Ammon's horn (tissue), 1 donor: Measurements from ENCODE around the gene ZNF521.

Experiments
- DNase-seq: peaks from one replicate; pipeline ENCODE4 v3.0.0-alpha.2; 2016; ENCODE audit warnings: low spot score

Gene ZNF521

DNA sequence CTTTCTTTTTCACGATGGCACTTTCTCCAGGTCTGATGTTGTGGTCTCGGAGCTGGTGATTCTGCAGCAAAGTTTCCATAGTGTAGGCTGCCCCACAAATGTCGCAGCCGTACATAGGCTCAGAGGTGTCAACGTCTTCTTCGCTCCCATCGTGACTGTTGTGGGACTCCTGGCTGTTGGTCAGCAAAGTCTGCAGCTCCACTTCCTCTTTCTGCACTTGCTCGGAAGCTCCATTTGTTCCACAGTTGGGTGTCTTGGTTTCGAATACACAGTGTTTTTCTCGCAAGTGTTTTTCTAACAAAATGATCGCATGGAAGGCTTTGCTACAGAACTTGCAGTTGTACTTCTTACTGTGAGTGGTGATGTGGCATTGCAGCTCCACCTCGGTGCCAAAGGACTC is 126.8 kb downstream of the ZNF521 start:
- DNase-seq: no peak

DNA sequence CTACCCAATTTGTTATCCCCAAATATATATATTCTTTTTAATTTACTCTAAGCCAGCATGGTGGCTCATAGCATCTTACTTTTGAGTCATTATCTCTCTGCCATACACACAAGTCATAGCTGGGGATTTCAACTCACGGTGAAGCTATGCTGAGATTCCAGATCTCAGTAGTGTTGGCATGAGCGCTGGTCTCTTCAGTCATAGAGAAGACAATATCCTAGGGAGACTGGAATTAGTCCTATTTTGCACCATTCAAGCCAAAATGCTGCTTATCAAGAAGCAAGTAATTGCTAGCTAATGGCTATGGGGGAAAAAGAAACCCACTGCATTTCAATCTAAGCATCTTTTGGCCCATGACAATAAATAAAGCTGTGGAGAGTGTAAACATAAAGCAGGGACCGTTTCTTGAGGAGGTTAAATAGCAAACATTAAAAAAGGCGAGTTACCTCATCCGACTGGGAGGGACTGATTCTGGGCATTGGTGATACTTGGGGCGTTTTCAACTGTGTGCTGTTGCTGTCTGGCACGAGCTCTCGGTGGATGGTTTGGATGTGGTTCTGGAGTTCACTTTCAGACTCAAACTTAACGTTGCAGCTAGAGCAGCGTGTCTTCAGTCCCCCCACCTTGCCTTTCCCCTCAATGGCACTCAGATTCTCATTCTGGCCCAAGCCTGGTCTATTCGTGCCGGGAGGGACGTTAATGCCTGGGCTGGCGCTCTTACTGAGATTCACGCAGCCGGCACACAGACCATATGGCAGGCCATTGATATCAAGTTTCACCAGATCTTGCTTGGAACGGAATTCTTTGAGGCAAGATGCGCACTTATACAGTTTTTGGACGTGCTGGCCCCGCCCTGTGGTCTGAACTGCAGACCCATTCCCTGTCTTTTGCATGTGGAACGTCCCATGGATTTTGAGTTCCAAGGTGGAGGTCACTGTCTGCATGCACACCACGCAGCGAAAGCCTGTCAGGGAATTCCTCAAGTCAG is 127.8 kb downstream of the ZNF521 start:
- DNase-seq: no peak

DNA sequence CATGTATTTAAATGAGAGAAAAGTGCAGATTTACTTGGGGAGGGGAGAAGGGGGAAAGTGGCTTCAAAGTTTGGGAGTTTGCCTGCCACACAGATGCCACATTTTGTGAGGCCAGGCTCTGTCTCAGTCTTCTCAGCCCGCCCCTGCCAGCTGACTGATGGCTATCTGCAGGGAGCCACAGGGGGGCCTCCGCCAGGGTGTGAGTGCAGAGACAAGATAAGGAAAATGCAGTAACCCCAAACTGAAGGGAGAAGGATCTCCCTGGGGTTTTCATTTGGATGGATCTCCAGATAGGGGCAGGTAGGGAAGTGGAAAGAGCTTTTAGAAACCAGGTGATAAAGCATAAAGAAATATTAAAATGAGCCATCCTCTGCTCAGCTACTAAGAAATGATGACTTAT is 128.8 kb downstream of the ZNF521 start:
- DNase-seq: no peak

DNA sequence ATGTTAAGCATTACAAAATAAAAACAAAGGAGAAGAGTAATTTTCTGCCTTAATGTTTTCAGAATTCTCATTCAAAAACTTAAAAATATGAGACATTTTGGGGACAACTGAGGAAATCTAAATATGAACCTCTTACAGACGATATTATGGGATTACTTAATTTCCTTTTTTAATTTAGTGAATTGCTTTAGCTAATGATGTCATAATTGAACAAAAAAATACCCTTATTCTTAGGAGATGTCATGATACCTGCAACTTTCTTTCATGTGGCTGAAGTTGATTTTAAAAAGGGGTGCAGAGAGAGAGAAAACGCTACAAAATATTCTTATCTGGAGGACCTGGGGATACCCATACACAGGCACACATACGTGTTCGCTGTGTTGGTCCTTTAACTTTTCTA is 129.3 kb downstream of the ZNF521 start:
- no peak for DNase-seq

DNA sequence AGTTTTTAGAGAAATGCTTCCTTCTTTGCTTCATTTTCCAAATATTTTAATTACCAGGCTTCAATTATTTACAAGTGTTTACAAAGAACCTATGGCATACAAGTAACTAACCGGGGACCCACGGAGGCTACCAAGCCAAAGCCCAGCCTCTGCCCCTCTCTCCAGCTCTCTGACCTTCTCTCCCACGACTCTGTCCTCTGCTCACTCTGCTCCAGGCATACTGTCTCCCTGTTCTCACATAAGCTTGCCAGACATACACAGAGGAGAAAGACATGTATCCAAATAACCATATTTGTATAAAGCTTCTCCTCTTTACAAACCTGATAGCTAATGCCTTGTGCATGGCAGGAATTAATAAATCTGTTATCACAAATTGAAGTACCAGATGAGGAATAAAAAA is 141.3 kb downstream of the ZNF521 start:
- no peak for DNase-seq

DNA sequence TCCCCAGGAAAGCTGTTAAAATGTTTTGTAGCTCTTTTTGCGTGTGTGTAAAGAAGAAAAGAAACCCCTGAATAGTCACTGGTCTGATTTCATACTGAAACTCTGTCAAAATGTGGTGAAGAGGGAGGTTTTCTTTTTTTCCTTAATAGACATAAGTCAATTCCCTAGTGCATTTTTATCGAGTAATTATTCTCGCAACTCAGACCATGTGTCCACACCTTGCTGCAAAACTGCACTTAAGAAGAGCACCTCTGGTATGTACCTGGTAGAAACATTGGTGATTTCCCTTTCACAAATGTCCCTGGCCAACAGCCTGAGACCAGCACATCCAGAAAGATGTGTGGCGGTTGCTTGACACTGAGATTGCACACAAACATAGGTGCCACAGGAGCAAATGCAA is 159.9 kb downstream of the ZNF521 start:
- DNase-seq: no peak

DNA sequence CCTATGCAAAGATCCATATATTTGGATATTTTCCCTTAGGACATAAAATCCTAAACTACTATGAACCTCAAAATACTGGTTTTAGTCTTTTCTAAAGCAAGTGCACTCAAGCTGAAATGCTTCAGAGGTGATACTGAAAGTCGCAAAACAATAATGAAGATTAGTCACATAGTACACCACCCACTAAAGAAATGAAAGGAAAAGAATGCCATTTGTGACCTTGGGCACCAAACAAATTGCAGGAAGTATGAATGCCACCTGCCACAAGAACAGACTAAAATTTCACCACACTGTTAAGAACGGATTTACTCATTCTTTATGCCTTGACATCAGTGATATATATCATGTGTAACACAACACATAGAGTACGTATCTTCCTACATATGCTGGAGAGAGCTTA is 161.5 kb downstream of the ZNF521 start:
- no peak for DNase-seq

DNA sequence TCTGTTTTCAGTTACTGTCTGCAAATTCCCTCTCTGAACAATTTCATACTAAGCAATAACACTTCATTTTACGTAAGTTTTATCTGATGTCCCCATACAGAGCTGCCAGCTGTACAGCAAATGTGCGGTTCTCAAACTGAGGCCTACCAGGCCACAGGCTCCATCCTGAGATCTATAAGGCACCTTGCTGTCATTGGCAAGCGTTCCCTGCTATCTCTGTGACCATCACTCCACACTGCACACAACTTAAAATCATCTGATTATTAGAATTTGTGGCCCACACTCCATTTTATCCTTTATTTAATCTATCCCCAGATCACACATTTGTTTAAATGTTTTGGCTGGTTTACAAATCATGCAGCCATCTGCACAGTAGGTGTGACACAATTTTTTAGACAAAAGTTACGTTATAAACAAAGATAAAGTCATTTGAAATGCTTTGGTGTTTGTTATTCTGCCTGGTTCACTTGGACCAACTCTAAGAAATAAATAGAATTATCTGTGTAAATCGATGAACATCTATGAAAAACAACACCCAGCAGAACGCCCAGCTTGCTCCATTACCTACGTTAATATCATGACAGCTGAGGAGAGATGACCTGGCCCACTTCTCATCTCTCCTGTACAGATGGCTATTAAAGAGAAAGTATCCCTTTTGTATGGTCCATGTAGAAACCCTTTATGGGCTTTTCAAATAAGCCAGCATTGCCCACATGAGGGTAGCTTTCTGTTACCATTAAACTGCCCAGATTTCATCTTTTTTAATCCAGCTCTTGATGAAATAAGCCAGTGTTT is 162.4 kb downstream of the ZNF521 start:
- DNase-seq: no peak

DNA sequence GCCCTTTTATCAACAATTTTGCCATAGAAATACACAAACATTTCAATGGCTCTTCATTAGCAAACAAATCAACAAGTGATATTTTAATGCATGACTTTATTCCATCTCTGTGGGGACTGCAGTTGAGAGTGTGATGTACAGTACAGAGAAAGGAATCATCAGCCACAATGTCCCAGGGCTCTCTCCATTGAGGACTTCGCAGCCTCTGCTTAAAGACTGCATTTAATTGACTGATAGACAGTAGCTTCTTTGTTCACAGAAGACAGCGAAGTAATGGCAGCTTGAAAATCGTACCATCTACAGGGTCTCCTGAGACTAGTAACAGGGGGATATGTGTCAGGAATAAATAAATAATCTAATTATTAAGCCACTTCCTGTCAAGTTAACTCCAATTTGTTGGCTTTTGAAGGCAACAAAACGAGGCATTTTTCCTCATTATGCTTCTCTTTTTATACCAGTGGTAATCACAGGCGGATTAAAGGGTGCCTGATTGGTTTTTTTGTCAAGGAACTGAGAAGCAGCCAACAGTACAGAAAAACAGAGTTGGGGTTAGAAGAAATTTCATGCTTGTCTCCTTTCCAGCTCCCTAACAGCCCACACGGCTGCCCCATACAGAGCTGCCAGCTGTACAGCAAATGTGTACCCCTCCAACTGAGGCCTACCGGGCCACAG is 164.3 kb downstream of the ZNF521 start:
- DNase-seq: peak; percentile 8

DNA sequence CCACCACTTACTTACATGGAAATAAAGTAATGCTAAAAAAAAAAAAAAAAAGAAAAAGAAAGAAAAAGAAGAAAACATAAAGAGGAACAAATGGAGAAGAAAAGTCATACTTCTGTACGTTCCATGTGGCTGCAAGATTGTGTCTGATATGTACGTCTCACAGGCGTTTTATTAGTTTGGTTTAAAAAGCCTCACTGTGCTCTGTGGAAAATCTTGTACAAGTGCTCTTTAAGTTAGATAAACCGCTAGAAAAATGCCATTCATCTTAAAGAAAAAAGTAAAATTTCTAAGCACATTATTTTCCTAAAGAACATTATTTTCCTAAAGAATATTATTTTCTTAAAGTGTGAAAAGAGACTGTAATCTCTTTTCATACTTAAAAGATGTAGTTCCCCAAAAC is 165.1 kb downstream of the ZNF521 start:
- no peak for DNase-seq

DNA sequence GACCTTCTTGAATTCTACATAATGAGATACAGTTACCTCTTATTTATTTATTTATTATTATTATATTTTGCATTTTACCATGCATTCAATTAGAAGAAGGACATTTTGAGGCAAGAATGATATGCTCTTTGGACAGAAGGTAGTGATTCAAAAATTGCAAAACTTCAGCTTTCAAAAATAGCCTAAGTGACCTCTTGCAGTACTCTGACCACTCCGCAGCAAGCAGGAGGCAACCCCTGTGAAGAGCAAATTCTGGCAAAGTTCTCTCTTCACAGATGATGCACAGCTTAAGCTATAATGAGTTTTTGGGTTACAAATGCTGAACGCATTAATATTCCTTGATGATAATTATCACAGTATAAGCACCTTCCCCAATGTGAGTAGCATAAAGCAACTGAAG is 170.0 kb downstream of the ZNF521 start:
- DNase-seq: no peak

DNA sequence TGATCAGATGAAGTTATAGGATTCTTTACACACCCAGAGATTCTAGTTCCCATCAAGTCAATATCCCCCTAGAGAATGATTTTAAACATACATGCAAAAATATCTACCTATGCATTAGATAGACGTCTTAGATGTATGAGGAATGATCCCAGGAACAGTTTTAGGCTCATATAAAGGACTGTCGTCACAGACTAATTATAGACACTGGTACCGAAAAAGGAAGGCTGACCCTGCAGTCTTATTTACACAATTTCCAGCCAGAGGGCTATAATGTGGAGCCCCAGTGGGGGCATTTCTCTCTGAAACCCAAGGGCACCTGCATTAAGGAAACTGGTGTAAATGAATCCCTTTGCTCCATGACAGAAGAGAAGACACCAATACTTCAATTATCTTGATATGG is 170.4 kb downstream of the ZNF521 start:
- no peak for DNase-seq

DNA sequence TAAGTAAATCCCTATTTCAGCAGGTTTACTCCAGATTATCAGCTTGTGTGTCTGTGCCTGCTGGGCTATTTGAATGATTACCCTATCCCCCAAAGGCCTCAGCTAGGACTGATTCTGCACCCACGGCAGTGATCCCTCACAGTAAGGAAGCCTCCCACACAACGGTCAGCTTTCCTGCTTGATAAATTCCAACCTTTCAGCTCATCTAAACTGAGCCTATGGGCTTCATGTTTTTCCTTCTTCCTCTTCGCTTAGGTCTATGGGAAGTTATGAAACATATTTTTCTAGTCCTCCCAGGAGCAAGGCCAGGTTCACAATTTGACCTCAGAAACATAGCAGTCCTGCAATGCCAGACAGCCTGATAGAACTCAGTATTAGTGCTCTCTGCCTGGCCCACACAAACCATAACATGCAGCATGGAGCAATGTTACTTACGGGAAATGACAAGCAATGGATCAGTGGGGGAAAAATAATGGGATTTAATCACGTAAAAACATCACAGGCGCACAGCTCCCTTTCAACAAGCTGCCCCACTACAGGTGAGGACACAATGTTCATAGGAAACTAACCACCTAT is 170.9 kb downstream of the ZNF521 start:
- DNase-seq: no peak

DNA sequence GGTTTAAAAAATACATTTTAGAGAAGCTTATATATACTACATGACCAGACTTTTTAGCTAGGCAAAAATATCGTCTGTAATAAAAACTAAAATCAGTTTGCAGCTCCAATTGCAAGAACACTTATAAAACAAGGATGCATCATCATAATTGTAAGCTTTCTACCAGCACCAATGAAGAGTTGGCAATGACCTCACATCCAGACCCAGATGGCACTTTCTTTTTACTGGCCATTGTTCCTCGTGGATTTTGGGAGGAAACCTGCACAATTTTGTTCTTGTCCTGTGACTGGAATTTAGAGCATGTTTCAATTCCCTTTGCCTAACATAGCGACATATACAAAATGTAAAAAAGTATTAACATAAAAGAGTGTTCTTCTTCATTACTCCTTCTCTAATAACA is 174.3 kb downstream of the ZNF521 start:
- DNase-seq: no peak

DNA sequence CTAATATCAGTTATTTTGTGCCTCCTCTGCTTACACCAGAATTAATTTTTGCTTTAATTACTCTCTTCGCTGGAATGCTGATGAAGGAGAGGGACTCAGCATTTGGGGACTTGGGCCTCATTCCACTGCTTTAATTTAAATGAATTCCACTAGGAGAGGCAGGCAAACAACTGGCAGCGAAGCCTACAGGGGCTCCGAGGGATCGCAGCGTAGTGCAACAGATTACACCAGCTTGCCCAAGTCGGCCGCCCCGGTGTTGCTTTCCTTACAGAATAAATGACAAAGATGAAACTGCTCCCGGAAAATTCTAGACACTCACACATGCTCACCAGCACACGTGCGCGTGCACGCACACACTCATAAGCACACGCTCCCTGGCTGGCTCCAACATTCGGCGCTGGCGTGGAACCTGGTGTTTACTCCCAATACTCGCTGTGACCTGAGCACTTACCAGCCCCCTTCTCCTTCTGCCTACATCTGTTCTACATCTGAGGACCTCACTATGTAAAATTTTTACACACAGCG is 175.4 kb downstream of the ZNF521 start:
- no peak for DNase-seq

DNA sequence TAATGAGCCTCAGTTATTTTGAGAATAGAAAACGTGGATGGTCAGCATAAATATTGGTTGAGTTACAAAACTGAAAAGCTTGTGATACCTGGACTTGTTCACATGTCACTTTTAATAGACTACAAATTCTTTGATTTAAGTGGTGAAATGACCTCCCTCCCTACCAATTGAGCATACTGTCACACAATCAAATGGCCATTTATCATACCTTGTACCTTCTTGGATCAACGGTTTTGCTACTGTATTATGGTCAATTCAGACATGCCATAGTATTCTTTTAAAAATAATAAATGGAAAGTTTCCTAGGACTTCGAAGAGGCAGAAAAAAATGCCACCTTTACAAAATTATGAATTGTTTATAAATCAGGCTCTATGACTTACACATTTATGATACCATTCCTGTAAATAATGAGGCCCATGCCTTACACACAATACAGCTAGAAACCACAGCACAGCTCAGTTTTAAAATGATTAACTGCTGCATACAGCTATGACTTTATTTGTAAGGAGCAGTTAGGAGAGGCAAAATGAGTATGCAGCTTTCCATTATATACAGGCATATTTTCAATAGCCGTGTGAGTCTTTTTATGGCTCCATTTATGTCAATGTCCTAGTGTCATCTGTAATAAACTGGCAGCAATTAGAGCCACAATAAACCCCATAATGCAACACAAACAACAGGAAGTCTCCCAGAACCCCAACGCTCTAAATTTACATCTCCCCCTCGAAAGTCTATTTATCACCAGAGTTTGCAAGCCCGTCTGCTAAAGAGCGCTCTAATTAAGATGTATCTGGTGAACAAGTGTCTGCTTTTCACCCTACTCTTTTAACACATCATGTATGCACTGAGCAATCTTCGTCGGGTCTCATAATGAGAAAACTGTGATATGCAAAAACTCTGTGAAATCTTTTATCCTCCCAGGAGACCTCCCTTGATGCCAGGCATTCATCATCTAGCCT is 176.1 kb downstream of the ZNF521 start:
- DNase-seq: no peak

DNA sequence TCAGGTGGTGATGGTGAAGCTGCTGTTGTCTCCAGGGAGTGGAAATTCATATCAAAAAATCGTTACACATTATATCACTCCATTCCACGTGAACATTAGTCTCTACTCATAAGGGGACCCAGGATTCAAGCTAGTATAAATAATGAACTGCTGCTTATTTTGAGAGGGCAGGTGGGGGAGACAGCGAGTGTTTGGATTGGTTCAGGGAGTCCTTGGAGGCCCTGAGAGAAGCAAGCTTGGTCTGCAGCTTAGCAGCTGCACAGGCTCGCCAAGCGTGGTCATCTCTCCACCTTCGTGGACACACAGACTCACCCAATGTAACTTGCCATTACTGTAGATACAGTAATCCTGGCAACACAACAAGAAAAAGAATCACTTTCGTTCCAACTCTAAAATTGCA is 177.6 kb downstream of the ZNF521 start:
- DNase-seq: no peak

DNA sequence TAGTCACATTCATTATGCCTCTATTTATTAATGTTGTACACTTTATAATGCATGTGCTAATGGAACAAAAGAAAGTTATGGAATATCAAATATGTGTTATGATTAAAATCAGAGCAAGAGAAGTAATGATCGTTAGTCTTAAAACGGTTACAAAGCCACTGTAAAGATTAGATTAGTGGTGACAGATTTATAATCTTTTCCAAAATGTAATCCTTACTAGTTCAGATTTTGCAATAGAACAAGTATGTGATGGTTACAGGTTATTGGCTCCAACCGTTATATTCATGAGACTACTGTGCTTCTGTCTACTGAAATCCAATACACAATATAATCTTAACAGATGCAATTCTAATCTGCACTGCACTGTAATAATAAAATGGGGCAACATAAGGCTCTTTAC is 180.6 kb downstream of the ZNF521 start:
- no peak for DNase-seq

DNA sequence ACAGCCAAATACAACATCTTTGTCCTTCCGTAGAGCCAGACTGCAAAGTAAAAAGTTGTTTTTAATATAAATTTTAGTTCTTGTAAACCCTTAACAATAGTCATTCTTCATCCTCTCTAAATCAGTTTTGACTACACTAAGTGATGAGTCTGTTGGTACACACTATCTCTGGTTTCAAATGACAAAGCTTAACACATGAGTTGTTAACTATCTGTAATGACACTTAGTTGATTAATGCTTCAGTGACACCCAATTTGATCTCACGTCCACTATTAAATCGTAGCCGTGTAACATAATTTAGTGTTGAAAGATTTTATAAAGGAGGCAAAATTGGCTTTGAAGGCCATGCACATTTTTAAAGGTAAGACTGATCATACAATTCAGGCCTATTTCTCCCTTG is 181.6 kb downstream of the ZNF521 start:
- no peak for DNase-seq

DNA sequence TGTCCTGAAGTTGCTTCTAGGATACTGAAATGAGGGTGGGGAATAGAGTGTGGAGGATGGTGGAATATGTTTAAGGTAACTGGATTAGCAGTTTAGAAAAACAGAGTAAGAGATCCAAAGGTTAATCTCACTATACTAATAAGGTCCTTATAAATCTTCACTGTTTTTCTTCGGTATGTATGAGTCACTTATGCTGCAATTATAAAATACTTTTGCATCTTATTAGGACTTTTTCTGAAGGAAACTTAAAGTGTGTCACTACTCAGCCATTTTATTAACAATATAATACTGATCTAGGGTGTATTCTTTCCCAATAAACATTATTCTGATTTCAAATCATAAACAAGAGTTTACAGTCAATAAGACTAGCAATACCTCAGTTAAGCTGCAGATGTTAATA is 182.3 kb downstream of the ZNF521 start:
- DNase-seq: no peak
